ENCODE data around the gene LPP.

GRCh38 chr3:188746291-188746783 lies 592.4 kb downstream of the LPP start:
- TF ChIP-seq CTCF (IDR thresholded peaks at IDR 0.05): no peak
- TF ChIP-seq POLR2A (IDR thresholded peaks at IDR 0.05): no peak
- TF ChIP-seq EP300 (IDR thresholded peaks at IDR 0.05): no peak

All from ovary (tissue), 3 donors.